NCI-H2081 treated with DMSO at 0.1 percent for 48 hours (cell line): ENCODE data around the gene UBTF.

Source experiments
- DNase-seq: peaks from one replicate; lab custom pipeline; 2025; lab: John Stamatoyannopoulos, UW

The UBTF gene

GRCh38 chr17:44219616-44220212 is at the start of gene UBTF:
Gene UBTF (minus strand): TSS chr17:44219675. CDS start chr17:44218229, 1,446 bp downstream.
- DNase-seq, result peak; percentile 48

- no peak for DNase-seq
Observed at GRCh38 chr17:44268709-44269534, 49.4 kb upstream of the UBTF start.

GRCh38 chr17:44267818-44268490 is 48.5 kb upstream of the UBTF start, which contains the start of gene SLC4A1:
Gene SLC4A1 (minus strand): TSS chr17:44268135. CDS start chr17:44262866, 5,269 bp downstream.
- no peak for DNase-seq

- no peak for DNase-seq
Observed at GRCh38 chr17:44267165-44267455, 47.6 kb upstream of the UBTF start.

- no peak for DNase-seq
Observed at GRCh38 chr17:44266402-44267164, 47.1 kb upstream of the UBTF start.

- no peak for DNase-seq
Observed at GRCh38 chr17:44263345-44263902, 43.9 kb upstream of the UBTF start.

GRCh38 chr17:44262654-44263225 is 43.3 kb upstream of the UBTF start:
- DNase-seq, result no peak

- DNase-seq, result no peak
Observed at GRCh38 chr17:44260296-44260695, 40.8 kb upstream of the UBTF start.

- no peak for DNase-seq
Observed at GRCh38 chr17:44258811-44259351, 39.4 kb upstream of the UBTF start.

- DNase-seq, result no peak
Observed at GRCh38 chr17:44257815-44258760, 38.6 kb upstream of the UBTF start.

- no peak for DNase-seq
Observed at GRCh38 chr17:44256671-44257070, 37.2 kb upstream of the UBTF start.

- no peak for DNase-seq
Observed at GRCh38 chr17:44255915-44256314, 36.4 kb upstream of the UBTF start.

GRCh38 chr17:44254361-44255095 is 35.1 kb upstream of the UBTF start:
- no peak for DNase-seq

- DNase-seq, result no peak
Observed at GRCh38 chr17:44253006-44253405, 33.5 kb upstream of the UBTF start.

- DNase-seq, result no peak
Observed at GRCh38 chr17:44251062-44251461, 31.6 kb upstream of the UBTF start.

- DNase-seq, result no peak
Observed at GRCh38 chr17:44249501-44250246, 30.2 kb upstream of the UBTF start.

- DNase-seq, result no peak
Observed at GRCh38 chr17:44247876-44248736, 28.6 kb upstream of the UBTF start.

GRCh38 chr17:44247440-44247841 is 28.0 kb upstream of the UBTF start:
- no peak for DNase-seq
